Measurements from ENCODE around the gene ADGRD1.

Gene ADGRD1

DNA sequence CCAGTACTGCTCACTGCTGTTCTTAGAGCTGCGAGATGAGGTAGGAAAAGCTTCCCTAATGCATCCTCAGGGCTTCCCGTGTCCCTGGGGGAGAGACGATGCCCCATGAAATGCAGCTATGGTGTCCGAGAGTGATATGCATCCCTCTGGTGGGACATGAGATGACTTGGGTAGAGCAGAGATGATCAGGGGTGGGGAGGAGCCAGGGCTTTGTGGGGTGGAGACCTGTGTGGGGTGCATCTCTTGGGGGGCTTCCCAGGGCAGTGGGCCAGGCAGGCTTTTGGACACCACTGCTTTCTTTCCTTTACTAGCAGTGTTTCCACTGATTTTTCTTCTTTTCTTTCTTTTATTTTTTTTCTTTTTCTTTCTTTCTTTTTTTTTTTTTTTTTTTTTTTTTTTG is 147.3 kb downstream of the ADGRD1 start:
- TF ChIP-seq GATA2 (IDR thresholded peaks at IDR 0.05; ENCODE audit: low read depth, low read length) (no peak), GATA3 (IDR thresholded peaks at IDR 0.05; ENCODE audit: low read depth, low read length) (no peak)

GRCh38 chr12:131101703-131102492 is 148.2 kb downstream of the ADGRD1 start:
- no peak for TF ChIP-seq GATA2 (IDR thresholded peaks at IDR 0.05; ENCODE audit: low read depth, low read length)
- no peak for TF ChIP-seq GATA3 (IDR thresholded peaks at IDR 0.05; ENCODE audit: low read depth, low read length)

GRCh38 chr12:131102493-131102931 is 148.8 kb downstream of the ADGRD1 start:
- TF ChIP-seq GATA3 (IDR thresholded peaks at IDR 0.05; ENCODE audit: low read depth, low read length) = no peak
- TF ChIP-seq GATA2 (IDR thresholded peaks at IDR 0.05; ENCODE audit: low read depth, low read length) = no peak

DNA sequence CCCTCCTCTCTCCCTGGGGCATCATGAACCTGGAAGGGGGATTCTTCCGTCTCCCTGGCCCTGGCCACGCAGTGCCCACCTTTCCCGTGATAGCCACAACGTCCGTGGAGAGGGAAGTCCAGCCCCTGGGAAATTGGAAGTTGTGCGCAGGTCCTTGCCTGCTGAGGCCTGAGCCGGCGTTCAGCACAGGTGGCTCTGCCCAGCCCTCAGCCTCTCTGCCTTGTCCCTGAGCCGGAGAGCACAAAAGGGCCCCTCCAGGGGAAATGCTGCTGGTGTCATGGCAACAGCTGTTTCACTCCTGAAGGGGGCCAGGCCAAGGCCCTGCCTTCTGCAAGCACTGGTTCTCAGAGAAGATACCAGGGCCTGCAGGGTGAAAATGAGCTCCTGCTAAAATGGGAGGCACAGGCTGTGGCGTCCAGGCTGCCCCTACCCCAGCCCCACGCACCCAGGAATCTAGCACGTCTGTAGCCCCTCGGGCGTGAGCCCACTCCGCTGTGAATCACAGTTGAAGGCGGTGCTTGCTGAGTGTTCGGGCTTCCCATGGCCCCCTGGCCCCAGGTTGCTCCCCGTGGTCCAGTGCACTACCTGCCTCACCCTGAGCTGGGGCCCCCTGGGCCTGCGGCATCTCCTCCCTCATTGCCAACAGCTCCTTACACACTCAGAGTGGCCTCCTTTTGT is 149.4 kb downstream of the ADGRD1 start:
- no peak for TF ChIP-seq GATA3 (IDR thresholded peaks at IDR 0.05; ENCODE audit: low read depth, low read length)
- no peak for TF ChIP-seq GATA2 (IDR thresholded peaks at IDR 0.05; ENCODE audit: low read depth, low read length)

- no peak for TF ChIP-seq GATA3 (IDR thresholded peaks at IDR 0.05; ENCODE audit: low read depth, low read length)
- no peak for TF ChIP-seq GATA2 (IDR thresholded peaks at IDR 0.05; ENCODE audit: low read depth, low read length)
These were observed 150.2 kb downstream of the ADGRD1 start for GRCh38 chr12:131103669-131104462.

GRCh38 chr12:131104463-131105350 is 151.0 kb downstream of the ADGRD1 start:
- TF ChIP-seq GATA2 (IDR thresholded peaks at IDR 0.05; ENCODE audit: low read depth, low read length) (no peak), GATA3 (IDR thresholded peaks at IDR 0.05; ENCODE audit: low read depth, low read length) (no peak)

DNA sequence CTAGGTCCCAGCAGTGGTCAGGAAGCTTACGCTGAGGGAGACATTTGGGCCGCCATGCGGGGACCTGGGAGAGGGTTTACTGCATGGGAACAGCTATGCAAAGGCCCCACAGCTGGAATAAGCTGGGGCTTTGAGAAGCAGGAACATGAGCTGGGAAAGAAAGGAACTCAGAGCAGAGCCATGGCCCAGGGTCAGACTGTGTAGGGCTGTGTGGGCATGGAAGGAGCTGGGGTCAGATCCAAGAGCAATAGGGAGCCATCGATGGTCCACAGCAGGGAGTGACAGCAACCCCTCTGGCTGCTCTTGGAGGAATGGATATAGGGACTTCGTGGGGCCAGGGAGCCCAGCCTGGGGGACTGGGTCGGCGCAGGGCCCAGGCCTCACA is 151.6 kb downstream of the ADGRD1 start:
- TF ChIP-seq GATA2 (IDR thresholded peaks at IDR 0.05; ENCODE audit: low read depth, low read length) (no peak), GATA3 (IDR thresholded peaks at IDR 0.05; ENCODE audit: low read depth, low read length) (no peak)

DNA sequence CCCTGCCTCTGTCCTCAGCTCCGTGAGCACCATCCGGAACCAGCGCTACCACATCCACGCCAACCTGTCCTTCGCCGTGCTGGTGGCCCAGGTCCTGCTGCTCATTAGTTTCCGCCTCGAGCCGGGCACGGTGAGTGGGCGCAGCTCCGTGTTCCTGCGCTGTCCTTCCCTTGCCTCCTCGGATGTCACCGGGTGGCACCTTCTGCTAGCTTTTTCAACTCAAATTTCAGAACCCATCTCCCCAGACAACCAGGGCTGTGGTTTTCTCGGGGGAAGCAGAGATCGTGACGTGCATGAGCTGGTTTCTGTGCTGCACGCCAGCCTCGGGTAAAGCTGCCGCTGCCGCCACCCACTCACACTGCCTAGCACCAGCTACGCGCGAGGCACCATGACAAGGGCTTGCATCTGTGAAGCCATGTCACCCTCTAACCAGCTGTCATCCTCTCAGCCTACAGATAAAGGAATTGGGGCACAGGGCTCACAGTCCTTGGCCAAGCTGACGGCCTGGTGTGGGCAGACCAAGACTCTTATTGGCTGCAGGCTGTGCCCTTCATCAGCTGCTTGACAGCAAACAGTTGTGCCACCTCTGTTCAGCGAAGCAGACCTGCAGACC is 152.1 kb downstream of the ADGRD1 start:
- TF ChIP-seq GATA3 (IDR thresholded peaks at IDR 0.05; ENCODE audit: low read depth, low read length) = no peak
- TF ChIP-seq GATA2 (IDR thresholded peaks at IDR 0.05; ENCODE audit: low read depth, low read length) = no peak

DNA sequence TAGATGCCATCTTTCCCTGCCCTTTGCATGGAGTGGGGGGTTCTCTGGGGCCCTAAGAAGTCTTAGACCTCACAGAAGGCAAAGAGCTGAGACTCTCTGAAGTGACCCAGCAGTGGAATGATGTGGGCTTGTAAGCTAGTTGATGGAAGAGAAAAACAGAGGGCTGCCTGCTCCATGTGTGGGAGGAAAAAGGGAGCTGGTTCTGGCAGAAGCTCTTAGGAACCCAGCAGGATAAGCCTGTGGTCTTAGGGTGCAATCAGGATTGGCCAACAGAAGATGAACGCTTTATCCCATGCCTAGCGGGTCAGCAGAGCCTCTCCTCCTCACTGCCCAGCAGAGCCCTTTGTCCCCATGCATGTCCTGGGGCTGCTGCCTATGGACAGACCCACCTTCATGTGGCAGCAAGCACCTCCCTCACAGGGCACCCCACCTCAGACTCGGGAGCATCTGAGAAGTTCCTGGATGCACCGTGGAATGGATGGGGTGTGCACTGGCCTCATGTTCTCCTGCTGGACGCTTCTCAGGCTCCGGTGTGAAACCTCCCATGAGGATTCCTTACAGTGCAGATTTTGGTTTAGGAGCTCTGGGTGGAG is 152.7 kb downstream of the ADGRD1 start:
- TF ChIP-seq GATA2 (IDR thresholded peaks at IDR 0.05; ENCODE audit: low read depth, low read length) (no peak), GATA3 (IDR thresholded peaks at IDR 0.05; ENCODE audit: low read depth, low read length) (no peak)

GRCh38 chr12:131108177-131108955 is 154.7 kb downstream of the ADGRD1 start:
- TF ChIP-seq GATA2 (IDR thresholded peaks at IDR 0.05; ENCODE audit: low read depth, low read length) (no peak), GATA3 (IDR thresholded peaks at IDR 0.05; ENCODE audit: low read depth, low read length) (no peak)

GRCh38 chr12:131111446-131111845 is 157.7 kb downstream of the ADGRD1 start:
- no peak for TF ChIP-seq GATA2 (IDR thresholded peaks at IDR 0.05; ENCODE audit: low read depth, low read length)
- TF ChIP-seq GATA3 (IDR thresholded peaks at IDR 0.05; ENCODE audit: low read depth, low read length) = no peak

DNA sequence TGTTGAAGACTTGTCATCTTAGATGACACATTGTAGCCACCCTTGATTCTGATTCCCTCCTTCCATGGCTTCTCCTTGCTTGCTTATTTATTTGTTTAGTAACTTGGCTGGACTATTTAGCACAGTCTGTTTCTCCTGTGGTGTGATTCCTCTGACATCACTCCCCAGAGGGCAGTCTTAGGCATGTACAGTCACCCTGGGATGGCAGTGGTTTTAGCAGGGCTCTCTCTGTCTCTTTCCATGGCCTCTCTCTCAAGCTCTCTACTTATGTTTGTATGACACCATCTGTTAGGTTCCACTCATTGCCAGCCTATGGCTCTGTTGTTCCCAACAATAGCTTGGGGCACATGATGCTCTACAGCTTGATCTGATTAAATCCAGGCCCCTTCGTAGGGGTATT is 158.3 kb downstream of the ADGRD1 start:
- TF ChIP-seq GATA2 (IDR thresholded peaks at IDR 0.05; ENCODE audit: low read depth, low read length) (no peak), GATA3 (IDR thresholded peaks at IDR 0.05; ENCODE audit: low read depth, low read length) (no peak)

Measured in SH-SY5Y (cell line).